ENCODE results near the gene STK11IP.

- TF ChIP-seq REST (IDR thresholded peaks at IDR 0.05; ENCODE audit: borderline replicate concordance) (no peak), CTCF (IDR thresholded peaks at IDR 0.05; ENCODE audit: poor library complexity, severe bottlenecking) (no peak), EZH2 (IDR thresholded peaks at IDR 0.05; ENCODE audit: borderline replicate concordance, insufficient read depth, low read length, poor library complexity, severe bottlenecking) (no peak), POLR2AphosphoS5 (IDR thresholded peaks at IDR 0.05) (no peak), EP300 (conservative IDR thresholded peaks at IDR 0.05; ENCODE audit: poor library complexity, severe bottlenecking) (no peak), MXI1 (conservative IDR thresholded peaks at IDR 0.05; ENCODE audit: poor library complexity, severe bottlenecking) (no peak)
These were observed 31.6 kb downstream of the STK11IP start for GRCh38 chr2:219628986-219629901.
